GM12878 (cell line): Measurements from ENCODE around the gene PPFIA3.

ENCODE experiments used
- BMI1 ChIP-seq: fragments of 450-650 bp; IDR thresholded peaks from 2 replicates; pipeline ENCODE4 v1.6.1; 2016; ENCODE audit warnings: mild to moderate bottlenecking, moderate library complexity, borderline replicate concordance
- CTCF ChIP-seq, 3 experiments: IDR thresholded peaks in 2 of 3; conservative IDR thresholded peaks in 1 of 3; 2 replicates each; pipeline ENCODE4 v1.5.1; 2011; ENCODE audit warnings: low read depth in 3 of 3, low read length in 3 of 3, mild to moderate bottlenecking in 3 of 3, control low read depth in 2 of 3, moderate library complexity in 2 of 3, inconsistent platforms in 1 of 3, mixed read lengths in 1 of 3; ENCODE audit not compliant: control insufficient read depth in 2 of 3, insufficient read depth in 1 of 3; ENCODE audit errors: extremely low read depth in 1 of 3
- EP300 ChIP-seq, 2 experiments: fragments of 150-350 bp in 1 of 2; IDR thresholded peaks; 2 replicates each; pipeline ENCODE4 v1.6.1; 2011 to 2012; ENCODE audit warnings: low read depth in 2 of 2, low read length in 2 of 2, borderline replicate concordance in 1 of 2, improper control_type of control experiment in 1 of 2, inconsistent platforms in 1 of 2; ENCODE audit not compliant: control insufficient read depth in 1 of 2
- EZH2 ChIP-seq: IDR thresholded peaks from 2 replicates; pipeline ENCODE4 v1.6.1; 2012; ENCODE audit warnings: low read depth, mild to moderate bottlenecking, control low read depth, inconsistent platforms, low read length, borderline replicate concordance; ENCODE audit not compliant: control insufficient read depth
- HDAC2 ChIP-seq: fragments of 200-600 bp; sonication (generic); IDR thresholded peaks from 2 replicates; pipeline ENCODE4 v1.6.1; 2017
- MAX ChIP-seq: IDR thresholded peaks from 2 replicates; pipeline ENCODE4 v1.6.1; 2012; ENCODE audit warnings: low read depth, low read length, improper control_type of control experiment
- NFYA ChIP-seq: IDR thresholded peaks from 2 replicates; pipeline ENCODE4 v1.6.1; 2011; ENCODE audit warnings: low read depth, mild to moderate bottlenecking, low read length, improper control_type of control experiment, borderline replicate concordance
- ZZZ3 ChIP-seq: IDR thresholded peaks from 2 replicates; pipeline ENCODE4 v1.6.1; 2011; ENCODE audit warnings: low read depth; ENCODE audit not compliant: control insufficient read depth, insufficient read length

- TF ChIP-seq NFYA (no peak), MAX (no peak), BMI1 (no peak), ZZZ3 (no peak), EZH2 (no peak), CTCF (IDR thresholded peaks at IDR 0.05 in 2 of 3, conservative IDR thresholded peaks at IDR 0.05 in 1 of 3; ENCODE audit: control insufficient read depth in 2 of 3, extremely low read depth in 1 of 3, insufficient read depth in 1 of 3, low read depth in 3 of 3, low read length in 3 of 3) (no peak), EP300 (IDR thresholded peaks at IDR 0.05; ENCODE audit: borderline replicate concordance in 1 of 2, control insufficient read depth in 1 of 2, low read depth in 2 of 2, low read length in 2 of 2) (no peak), HDAC2 (no peak)
Measured at GRCh38 chr19:49141352-49141751, 22.0 kb downstream of the PPFIA3 start.
